ENCODE measurements around the gene IKZF2.

The IKZF2 gene

DNA sequence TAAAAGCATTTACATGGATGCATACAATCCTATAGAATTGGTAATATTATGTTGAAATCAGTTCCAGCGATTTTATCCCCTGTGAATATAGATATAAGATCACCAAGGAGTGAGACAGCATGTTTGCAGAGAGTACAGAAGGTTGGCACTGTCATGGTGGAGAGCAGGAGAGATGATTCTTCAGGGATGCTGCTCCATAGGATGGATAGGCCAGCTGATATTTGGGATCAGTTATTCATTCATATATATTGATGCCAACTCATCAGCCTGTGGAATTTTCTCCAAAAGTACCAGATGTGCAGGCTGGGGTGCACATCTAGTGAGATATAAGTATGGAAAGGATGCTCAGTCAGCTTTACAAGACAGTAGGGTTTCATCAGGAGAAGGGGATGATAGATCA lies 139.9 kb downstream of the IKZF2 start:
- Histone ChIP-seq H3K27me3 (ENCODE audit: insufficient read depth, poor library complexity, severe bottlenecking) (no peaks in the 10 kb centered on the region), H3K27ac (replicated peaks) (no peak overlapping the region), H3K4me3 (replicated peaks; ENCODE audit: insufficient read depth, low read length) (no peak overlapping the region)
- no peak for DNase-seq (ENCODE audit: low read depth in 1 of 2, low spot score in 1 of 2)
- TF ChIP-seq GABPA (IDR thresholded peaks at IDR 0.05; ENCODE audit: low read depth): no peak
- TF ChIP-seq CTCF (IDR thresholded peaks at IDR 0.05; ENCODE audit: insufficient read depth, low read length): no peak
- TF ChIP-seq, protein P1, sequence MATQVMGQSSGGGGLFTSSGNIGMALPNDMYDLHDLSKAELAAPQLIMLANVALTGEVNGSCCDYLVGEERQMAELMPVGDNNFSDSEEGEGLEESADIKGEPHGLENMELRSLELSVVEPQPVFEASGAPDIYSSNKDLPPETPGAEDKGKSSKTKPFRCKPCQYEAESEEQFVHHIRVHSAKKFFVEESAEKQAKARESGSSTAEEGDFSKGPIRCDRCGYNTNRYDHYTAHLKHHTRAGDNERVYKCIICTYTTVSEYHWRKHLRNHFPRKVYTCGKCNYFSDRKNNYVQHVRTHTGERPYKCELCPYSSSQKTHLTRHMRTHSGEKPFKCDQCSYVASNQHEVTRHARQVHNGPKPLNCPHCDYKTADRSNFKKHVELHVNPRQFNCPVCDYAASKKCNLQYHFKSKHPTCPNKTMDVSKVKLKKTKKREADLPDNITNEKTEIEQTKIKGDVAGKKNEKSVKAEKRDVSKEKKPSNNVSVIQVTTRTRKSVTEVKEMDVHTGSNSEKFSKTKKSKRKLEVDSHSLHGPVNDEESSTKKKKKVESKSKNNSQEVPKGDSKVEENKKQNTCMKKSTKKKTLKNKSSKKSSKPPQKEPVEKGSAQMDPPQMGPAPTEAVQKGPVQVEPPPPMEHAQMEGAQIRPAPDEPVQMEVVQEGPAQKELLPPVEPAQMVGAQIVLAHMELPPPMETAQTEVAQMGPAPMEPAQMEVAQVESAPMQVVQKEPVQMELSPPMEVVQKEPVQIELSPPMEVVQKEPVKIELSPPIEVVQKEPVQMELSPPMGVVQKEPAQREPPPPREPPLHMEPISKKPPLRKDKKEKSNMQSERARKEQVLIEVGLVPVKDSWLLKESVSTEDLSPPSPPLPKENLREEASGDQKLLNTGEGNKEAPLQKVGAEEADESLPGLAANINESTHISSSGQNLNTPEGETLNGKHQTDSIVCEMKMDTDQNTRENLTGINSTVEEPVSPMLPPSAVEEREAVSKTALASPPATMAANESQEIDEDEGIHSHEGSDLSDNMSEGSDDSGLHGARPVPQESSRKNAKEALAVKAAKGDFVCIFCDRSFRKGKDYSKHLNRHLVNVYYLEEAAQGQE (IDR thresholded peaks at IDR 0.05; ENCODE audit: insufficient replicate concordance, low read depth): no peak
- TF ChIP-seq SPI1 (IDR thresholded peaks at IDR 0.05; ENCODE audit: borderline replicate concordance, low read depth): no peak
- no peak for TF ChIP-seq POLR2AphosphoS5 (IDR thresholded peaks at IDR 0.05; ENCODE audit: low read depth)

DNA sequence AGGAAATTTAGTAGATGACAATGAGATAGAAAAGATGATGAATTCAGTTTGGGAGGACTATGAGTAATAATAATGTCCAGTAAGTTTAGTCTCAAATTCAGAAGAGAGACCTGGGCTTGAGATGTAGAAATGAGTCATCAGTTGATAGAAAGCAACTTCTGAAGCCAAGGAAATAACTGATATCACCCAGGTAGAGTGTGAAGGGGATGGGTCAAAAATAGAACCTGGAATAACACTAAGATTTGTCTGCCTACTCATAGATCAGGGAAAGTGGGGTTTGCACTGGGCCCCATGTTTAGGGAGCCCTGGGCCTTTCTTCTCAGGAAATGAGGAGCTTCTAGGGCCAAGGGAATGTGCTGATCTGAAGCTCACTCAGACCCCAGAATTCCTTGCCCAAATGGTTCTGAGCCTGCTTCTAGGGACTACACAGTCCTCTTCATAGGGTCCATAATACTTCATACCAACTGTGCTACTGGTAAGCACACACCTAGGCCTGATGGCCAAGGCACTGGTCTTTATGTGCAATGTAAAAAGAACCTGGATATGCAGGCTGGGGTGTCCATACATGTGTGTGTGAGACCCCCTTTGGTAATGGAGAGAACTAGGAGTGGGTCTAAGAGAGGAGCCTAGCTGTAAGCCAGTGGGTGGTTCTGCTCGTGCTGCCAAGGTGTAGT lies 141.2 kb downstream of the IKZF2 start:
- no peak for DNase-seq (ENCODE audit: low read depth in 1 of 2, low spot score in 1 of 2)
- Histone ChIP-seq H3K27ac (replicated peaks) (no peak overlapping the region), H3K27me3 (ENCODE audit: insufficient read depth, poor library complexity, severe bottlenecking) (no peaks in the 10 kb centered on the region), H3K4me3 (replicated peaks; ENCODE audit: insufficient read depth, low read length) (no peak overlapping the region)
- no peak for TF ChIP-seq CTCF (IDR thresholded peaks at IDR 0.05; ENCODE audit: insufficient read depth, low read length)
- TF ChIP-seq SPI1 (IDR thresholded peaks at IDR 0.05; ENCODE audit: borderline replicate concordance, low read depth): no peak
- TF ChIP-seq POLR2AphosphoS5 (IDR thresholded peaks at IDR 0.05; ENCODE audit: low read depth): no peak
- TF ChIP-seq, protein P1 (IDR thresholded peaks at IDR 0.05; ENCODE audit: insufficient replicate concordance, low read depth): no peak
- no peak for TF ChIP-seq GABPA (IDR thresholded peaks at IDR 0.05; ENCODE audit: low read depth)

DNA sequence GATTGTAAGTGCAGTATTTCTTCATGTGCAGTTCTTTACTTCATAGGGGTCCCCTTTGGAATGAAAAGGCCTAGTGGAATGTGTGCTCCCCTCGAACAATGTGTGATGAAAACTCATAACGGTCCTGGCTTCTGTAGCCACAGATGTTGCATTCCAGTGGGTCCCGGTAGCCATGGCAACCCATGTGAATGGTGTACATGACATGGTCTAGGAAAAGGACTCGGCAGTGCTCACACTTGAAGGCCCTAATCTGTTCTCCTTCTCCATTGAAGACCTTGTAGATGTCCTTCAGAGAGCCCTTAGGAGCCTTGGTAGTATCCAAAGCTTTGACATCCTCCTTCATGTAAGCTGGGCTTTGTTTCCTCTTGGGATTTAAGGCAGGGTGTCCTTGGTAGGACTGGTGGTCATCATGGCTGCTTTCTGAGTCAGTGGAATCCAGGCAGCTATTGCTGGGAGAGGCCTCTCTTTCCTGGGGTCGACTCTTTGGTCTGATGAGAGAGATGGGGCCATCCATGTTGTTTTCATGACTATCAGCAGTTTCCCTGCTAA lies 144.0 kb downstream of the IKZF2 start:
- DNase-seq (ENCODE audit: low read depth in 1 of 2, low spot score in 1 of 2): no peak
- Histone ChIP-seq H3K27ac (replicated peaks) (no peak overlapping the region), H3K4me3 (replicated peaks; ENCODE audit: insufficient read depth, low read length) (no peak overlapping the region), H3K27me3 (ENCODE audit: insufficient read depth, poor library complexity, severe bottlenecking) (no peaks in the 10 kb centered on the region)
- TF ChIP-seq GABPA (IDR thresholded peaks at IDR 0.05; ENCODE audit: low read depth) (no peak), SPI1 (IDR thresholded peaks at IDR 0.05; ENCODE audit: borderline replicate concordance, low read depth) (no peak), POLR2AphosphoS5 (IDR thresholded peaks at IDR 0.05; ENCODE audit: low read depth) (no peak), CTCF (IDR thresholded peaks at IDR 0.05; ENCODE audit: insufficient read depth, low read length) (no peak)
- TF ChIP-seq, protein P1 (IDR thresholded peaks at IDR 0.05; ENCODE audit: insufficient replicate concordance, low read depth): no peak

Data from HL-60 (cell line).